ENCODE measurements around the gene IMP3.

- TF ChIP-seq CTCF (IDR thresholded peaks at IDR 0.05) (no peak), POLR2AphosphoS5 (IDR thresholded peaks at IDR 0.05; ENCODE audit: low read depth, low read length) (no peak), REST (IDR thresholded peaks at IDR 0.05; ENCODE audit: insufficient read depth in 1 of 2, low read depth in 2 of 2, low read length in 1 of 2) (no peak), SIN3A (IDR thresholded peaks at IDR 0.05; ENCODE audit: borderline replicate concordance, insufficient read depth, low read depth, low read length) (no peak), TCF7L2 (IDR thresholded peaks at IDR 0.05; ENCODE audit: low read depth, low read length) (no peak)
Measured at GRCh38 chr15:75594276-75594675, 45.7 kb downstream of the IMP3 start.
